ENCODE results near the gene DDX3X. TPM values are rescaled to one million over a fixed set of nuclear protein-coding genes. Genes with fewer than 3 reads are reported as not detected.

DDX3X gene
- total and polyA plus RNA-seq, 10 of the 15 experiments (the other 5 are each of a cell fraction or from before 2014, with no cell fraction given) = 52.0 to 283 (median 172) TPM

- Histone ChIP-seq H3K9me3 (replicated peaks; ENCODE audit: control insufficient read depth, insufficient read depth, low read length) (no peaks in the 10 kb centered on the region; the same call in 2 of the 3 replicates), H3K27me3 (replicated peaks in 1 of 2; ENCODE audit: control insufficient read depth in 2 of 2, insufficient read depth in 2 of 2, low read length in 1 of 2) (no peaks in the 10 kb centered on the region; a peak in 2 of 4 replicates), H4K20me1 (ENCODE audit: control insufficient read depth, insufficient read depth) (no peaks in the 10 kb centered on the region), H3K79me2 (ENCODE audit: control insufficient read depth, insufficient read depth, low read length) (no peaks in the 10 kb centered on the region), H2AFZ (ENCODE audit: control insufficient read depth, low read depth, low read length) (no peak overlapping the region), H3K4me1 (ENCODE audit: control insufficient read depth, insufficient read depth, low read length) (no peaks in the 10 kb centered on the region), H3K4me2 (ENCODE audit: control insufficient read depth, insufficient read depth) (no peak overlapping the region), H3K4me3 (no peak overlapping the region), H3K36me3 (ENCODE audit: control insufficient read depth in 2 of 2, insufficient read depth in 2 of 2, low read length in 1 of 2) (no peaks in the 10 kb centered on the region), H3K9ac (ENCODE audit: control insufficient read depth, insufficient read depth, low read length) (no peak overlapping the region), H3K27ac (ENCODE audit: control insufficient read depth, insufficient read depth) (no peak overlapping the region)
- in situ Hi-C loops (cut with MboI) (no loop called here), intact Hi-C loops (cut with micrococcal nuclease; ENCODE audit: unreplicated experiment) (no loop called here)
- SMC1A ChIA-PET (ENCODE audit: uncharacterized antibody, unreplicated experiment) = no interaction called here
- no TSS peak for BruUV-seq (replicated peaks)
- RAD21 ChIA-PET (ENCODE audit: unreplicated experiment) = no interaction called here
- CTCF ChIA-PET = no interaction called here
- ATAC-seq = no peak
- no peak for TF ChIP-seq NFIC (IDR thresholded peaks at IDR 0.05; ENCODE audit: low read depth, low read length)
- no peak for TF ChIP-seq POLR2AphosphoS2 (IDR thresholded peaks at IDR 0.05; ENCODE audit: low read depth, low read length)
- POLR2A ChIA-PET = no interaction called here
- no peak for FAIRE-seq
- no peak for DNase-seq (ENCODE audit: low read depth, low spot score)
- 36% methylated on average over 3 of the region's 3 CpGs for WGBS (ENCODE audit: insufficient coverage, insufficient replicate concordance, low lambda C conversion rate, missing lambda C conversion rate)
Observed at GRCh38 chrX:41289095-41289494, 44.9 kb upstream of the DDX3X start.

- no peaks in the 10 kb centered on the region; the same call in 2 of the 3 replicates for H3K9me3 ChIP-seq (replicated peaks; ENCODE audit: control insufficient read depth, insufficient read depth, low read length)
- H3K27ac ChIP-seq (ENCODE audit: control insufficient read depth, insufficient read depth) = no peak overlapping the region
- DNase-seq (ENCODE audit: low read depth, low spot score) (no peak), ATAC-seq (no peak), FAIRE-seq (no peak)
- H2AFZ ChIP-seq (ENCODE audit: control insufficient read depth, low read depth, low read length) = no peak overlapping the region
- SMC1A ChIA-PET (ENCODE audit: uncharacterized antibody, unreplicated experiment) = no interaction called here
- H3K79me2 ChIP-seq (ENCODE audit: control insufficient read depth, insufficient read depth, low read length) = no peaks in the 10 kb centered on the region
- BruUV-seq (replicated peaks) = no TSS peak
- H3K9ac ChIP-seq (ENCODE audit: control insufficient read depth, insufficient read depth, low read length) = no peak overlapping the region
- no peak overlapping the region for H3K4me3 ChIP-seq
- no peaks in the 10 kb centered on the region; a peak in 1 of 4 replicates for H3K27me3 ChIP-seq (replicated peaks in 1 of 2; ENCODE audit: control insufficient read depth in 2 of 2, insufficient read depth in 2 of 2, low read length in 1 of 2)
- H4K20me1 ChIP-seq (ENCODE audit: control insufficient read depth, insufficient read depth) = no peaks in the 10 kb centered on the region
- POLR2A ChIA-PET = no interaction called here
- CTCF ChIA-PET = no interaction called here
- intact Hi-C loops (cut with micrococcal nuclease; ENCODE audit: unreplicated experiment) (no loop called here), in situ Hi-C loops (cut with MboI) (no loop called here)
- RAD21 ChIA-PET (ENCODE audit: unreplicated experiment) = no interaction called here
- TF ChIP-seq ASH2L (IDR thresholded peaks at IDR 0.05; ENCODE audit: borderline replicate concordance, low read depth) (no peak), TARDBP (IDR thresholded peaks at IDR 0.05; ENCODE audit: borderline replicate concordance) (no peak), ATF2 (IDR thresholded peaks at IDR 0.05; ENCODE audit: low read length) (no peak), CREM (IDR thresholded peaks at IDR 0.05; ENCODE audit: low read depth) (no peak), CEBPB (IDR thresholded peaks at IDR 0.05; ENCODE audit: borderline replicate concordance in 1 of 2, low read depth in 2 of 2, low read length in 2 of 2) (no peak), YY1 (IDR thresholded peaks at IDR 0.05; ENCODE audit: low read depth, low read length) (no peak), POLR2AphosphoS2 (IDR thresholded peaks at IDR 0.05; ENCODE audit: low read depth, low read length) (no peak), FOXM1 (IDR thresholded peaks at IDR 0.05; ENCODE audit: low read depth, low read length) (no peak)
- H3K4me1 ChIP-seq (ENCODE audit: control insufficient read depth, insufficient read depth, low read length) = no peaks in the 10 kb centered on the region
- no peaks in the 10 kb centered on the region for H3K36me3 ChIP-seq (ENCODE audit: control insufficient read depth in 2 of 2, insufficient read depth in 2 of 2, low read length in 1 of 2)
- H3K4me2 ChIP-seq (ENCODE audit: control insufficient read depth, insufficient read depth) = no peak overlapping the region
Observed at GRCh38 chrX:41291309-41291708, 42.7 kb upstream of the DDX3X start.

Measured in GM12878 (cell line).